ENCODE results near the gene TUBE1. TPM values are rescaled to one million over a fixed set of nuclear protein-coding genes. Genes with fewer than 3 reads are reported as not detected.

TUBE1 gene
- total RNA-seq, 1 experiment from 2014 or later: 42.5 TPM

- ATAC-seq (no peak), DNase-seq (ENCODE audit: low read depth, low spot score) (no peak)
- Histone ChIP-seq H2AFZ (ENCODE audit: low read depth, low read length, poor library complexity, severe bottlenecking) (no peak overlapping the region), H3K36me3 (ENCODE audit: control insufficient read depth in 1 of 2, insufficient read depth in 2 of 2, low read length in 2 of 2) (no peaks in the 10 kb centered on the region), H3K27me3 (ENCODE audit: insufficient read depth, low read length) (no peaks in the 10 kb centered on the region), H3K27ac (ENCODE audit: low read depth, low read length) (no peak overlapping the region), H3K9me2 (ENCODE audit: insufficient read depth) (no peaks in the 10 kb centered on the region), H4K20me1 (ENCODE audit: insufficient read depth) (no peaks in the 10 kb centered on the region), H3K4me3 (replicated peaks in 1 of 2; ENCODE audit: low read depth in 1 of 2, low read length in 2 of 2) (no peak overlapping the region), H3K9me3 (ENCODE audit: control insufficient read depth in 1 of 2, insufficient read depth in 1 of 2, low read depth in 1 of 2, low read length in 2 of 2) (no peaks in the 10 kb centered on the region), H3K79me2 (ENCODE audit: insufficient read depth, low read length) (no peaks in the 10 kb centered on the region), H3K9ac (ENCODE audit: low read length) (no peak overlapping the region), H3K4me1 (ENCODE audit: control insufficient read depth in 1 of 2, insufficient read depth in 2 of 2, low read length in 2 of 2) (peaks cover 0 to 12% of the 10 kb centered on the region in 2 experiments; a peak in 2 of 4 replicates), H3K4me2 (ENCODE audit: low read length) (no peak overlapping the region)
- ChIA-PET POLR2A (no interaction called here), CTCF (no interaction called here), RAD21 (ENCODE audit: low non-redundant PET in 1 of 2, low total read pairs in 2 of 2, uncharacterized antibody in 2 of 2, unreplicated experiment in 2 of 2) (no interaction called here)
- BruUV-seq (replicated peaks): no TSS peak
- intact Hi-C loops (cut with micrococcal nuclease): no loop called here
- no peak for TF ChIP-seq SRF (IDR thresholded peaks at IDR 0.05; ENCODE audit: low read depth)
- no peak for TF ChIP-seq RAD21 (IDR thresholded peaks at IDR 0.05; ENCODE audit: low read depth)
- TF ChIP-seq POLR2AphosphoS5 (IDR thresholded peaks at IDR 0.05; ENCODE audit: low read depth, low read length): no peak
- no peak for TF ChIP-seq POLR2A (IDR thresholded peaks at IDR 0.05; ENCODE audit: borderline replicate concordance, extremely low read depth, insufficient read depth, insufficient read length)
- TF ChIP-seq FOSL1 (IDR thresholded peaks at IDR 0.05; ENCODE audit: low read depth): no peak
- TF ChIP-seq CTCF (IDR thresholded peaks at IDR 0.05 in 2 of 3, conservative IDR thresholded peaks at IDR 0.05 in 1 of 3; ENCODE audit: borderline replicate concordance in 1 of 3, insufficient read depth in 1 of 3, low read depth in 2 of 3, low read length in 2 of 3): no peak
- TF ChIP-seq SP1 (IDR thresholded peaks at IDR 0.05; ENCODE audit: low read depth): no peak
- TF ChIP-seq, protein P1, sequence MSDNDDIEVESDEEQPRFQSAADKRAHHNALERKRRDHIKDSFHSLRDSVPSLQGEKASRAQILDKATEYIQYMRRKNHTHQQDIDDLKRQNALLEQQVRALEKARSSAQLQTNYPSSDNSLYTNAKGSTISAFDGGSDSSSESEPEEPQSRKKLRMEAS (IDR thresholded peaks at IDR 0.05): no peak
- TF ChIP-seq ELF1 (IDR thresholded peaks at IDR 0.05; ENCODE audit: borderline replicate concordance, low read depth): no peak
- no peak for TF ChIP-seq ZNF274 (IDR thresholded peaks at IDR 0.05; ENCODE audit: low read depth, low read length)
- TF ChIP-seq TCF7L2 (IDR thresholded peaks at IDR 0.05; ENCODE audit: borderline replicate concordance, extremely low read depth, insufficient read depth, insufficient read length): no peak
These were observed 26.1 kb upstream of the TUBE1 start for GRCh38 chr6:112113431-112113830.

All from HCT116 (cell line).